Endodermal cell (in vitro differentiated cells): Measurements from ENCODE around the gene PATZ1. TPM values are rescaled to one million over a fixed set of nuclear protein-coding genes. Genes with fewer than 3 reads are reported as not detected.
A peak's percentile ranks its signal among the peaks of the same experiment; 100 is the strongest.

Experiments
- DNase-seq: peaks from one replicate; pipeline ENCODE4 v3.0.0-alpha.2; 2017
- H3K27ac ChIP-seq: 2 replicates; pipeline ENCODE4 v1.5.1; 2013; ENCODE audit warnings: mild to moderate bottlenecking, low read depth, low read length, moderate library complexity
- H3K27me3 ChIP-seq: 2 replicates; pipeline ENCODE4 v1.6.1; 2013; ENCODE audit warnings: mild to moderate bottlenecking, low read length, moderate library complexity; ENCODE audit not compliant: insufficient read depth, control insufficient read depth, poor library complexity, severe bottlenecking
- H3K36me3 ChIP-seq: 2 replicates; pipeline ENCODE4 v1.7.0; 2013; ENCODE audit warnings: mild to moderate bottlenecking, low read length, moderate library complexity; ENCODE audit not compliant: control insufficient read depth, insufficient read depth
- H3K4me1 ChIP-seq: one replicate; pipeline ENCODE4 v1.7.0; 2013; ENCODE audit warnings: low read length; ENCODE audit not compliant: control insufficient read depth, insufficient read depth
- H3K4me3 ChIP-seq: 2 replicates; pipeline ENCODE4 v1.5.1; 2013; ENCODE audit warnings: mild to moderate bottlenecking, low read length, moderate library complexity
- H3K9ac ChIP-seq: 2 replicates; pipeline ENCODE4 v1.6.1; 2013; ENCODE audit warnings: mild to moderate bottlenecking, low read length, moderate library complexity; ENCODE audit not compliant: poor library complexity, severe bottlenecking; ENCODE audit errors: extremely low read depth
- H3K9me3 ChIP-seq: 2 replicates; pipeline ENCODE4 v1.6.1; 2013; ENCODE audit warnings: mild to moderate bottlenecking, low read length, moderate library complexity; ENCODE audit not compliant: control insufficient read depth
- H3K27ac Mint-ChIP-seq: 2 replicates; pipeline ENCODE4 v1.8.0; 2020; ENCODE audit warnings: mixed read lengths
- H3K27me3 Mint-ChIP-seq: 2 replicates; pipeline ENCODE4 v1.8.0; 2021; ENCODE audit warnings: mild to moderate bottlenecking, mixed read lengths; ENCODE audit not compliant: insufficient read depth
- H3K36me3 Mint-ChIP-seq: 2 replicates; pipeline ENCODE4 v1.8.0; 2020; ENCODE audit warnings: low read depth, mixed read lengths
- H3K4me1 Mint-ChIP-seq: 2 replicates; pipeline ENCODE4 v1.8.0; 2020; ENCODE audit warnings: mixed read lengths
- H3K4me3 Mint-ChIP-seq: 2 replicates; pipeline ENCODE4 v1.8.0; 2020; ENCODE audit warnings: mild to moderate bottlenecking, moderate library complexity, mixed read lengths
- H3K9me3 Mint-ChIP-seq: 2 replicates; pipeline ENCODE4 v1.8.0; 2020; ENCODE audit warnings: mild to moderate bottlenecking, mixed read lengths
- WGBS, 2 experiments: methylation state at CpG; one replicate each; pipeline versions ENCODE4 v1.1.5 to v1.1.7; 2013; ENCODE audit warnings: missing lambda C conversion rate in 2 of 2, mixed read lengths in 1 of 2; ENCODE audit not compliant: insufficient coverage in 1 of 2, insufficient read length in 1 of 2; 5-methylcytosine and 5-hydroxymethylcytosine counted together
- total RNA-seq, 2 donors: library from RNA; stranded (reverse); fragmentation: NEBNext Ultra II Directional in 1 of 2; extraction: Animal tissue kit (Norgen Biotek cat#: 25700) in 1 of 2; gene quantifications; 2 replicates in 1 of 2; 3 replicates in 1 of 2; pipeline ENCODE4 v1.2.1, GENCODE V29; 2021
- TF ChIP-seq, protein P1 (sequence below): fragments of 200-600 bp; sonication (generic); conservative IDR thresholded peaks from 2 replicates; pipeline ENCODE4 v1.5.0; 2021; ENCODE audit warnings: antibody characterized with exemption, mild to moderate bottlenecking

The PATZ1 gene
- total RNA-seq, 2 donors from 2014 or later = 49.2 to 57.1 TPM

DNA sequence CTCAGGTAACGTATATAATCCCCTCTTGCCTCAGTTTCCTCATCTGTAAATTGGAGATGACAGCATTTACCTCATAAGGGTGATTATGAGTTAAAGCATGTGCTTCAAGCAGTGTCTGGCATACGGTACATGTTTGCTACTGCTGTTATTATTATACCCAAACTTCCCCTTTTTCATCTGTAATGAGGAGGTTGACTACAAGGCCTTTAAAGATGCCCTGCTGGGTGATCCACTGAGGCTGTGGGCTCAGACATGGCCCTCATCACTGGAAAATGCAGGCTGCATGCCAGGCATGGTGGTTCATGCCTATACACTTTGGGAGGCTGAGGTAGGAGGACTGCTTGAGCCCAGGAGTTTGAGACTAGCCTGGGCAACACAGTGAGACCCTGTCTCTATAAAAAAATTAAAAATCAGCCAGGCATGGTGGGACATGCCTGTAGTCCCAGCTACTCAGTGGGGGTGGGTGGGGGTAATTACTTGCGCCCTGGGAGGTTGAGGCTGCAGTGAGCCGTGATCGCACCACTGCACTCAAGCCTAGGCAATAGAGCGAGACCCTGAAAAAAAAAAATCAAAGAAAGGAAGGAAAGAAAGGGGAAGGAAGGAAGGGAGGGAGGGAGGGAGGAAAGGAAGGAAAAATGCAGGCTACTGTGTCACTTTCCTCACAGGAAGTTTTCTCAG, 58.2 kb downstream of the PATZ1 start:
- H3K4me3 Mint-ChIP-seq = no peak overlapping the region
- Histone ChIP-seq H3K36me3 (no peaks in the 10 kb centered on the region), H3K9me3 (no peaks in the 10 kb centered on the region), H3K27ac (no peak overlapping the region), H3K27me3 (peaks cover 34% of the 10 kb centered on the region), H3K4me1 (no peaks in the 10 kb centered on the region), H3K4me3 (no peak overlapping the region), H3K9ac (no peak overlapping the region)
- H3K9me3 Mint-ChIP-seq = no peaks in the 10 kb centered on the region
- WGBS, 2 experiments = 82 to 92% methylated on average over 3 to 6 of the region's 6 CpGs
- peaks cover 20% of the 10 kb centered on the region for H3K27me3 Mint-ChIP-seq
- no peaks in the 10 kb centered on the region for H3K36me3 Mint-ChIP-seq
- TF ChIP-seq, protein P1, sequence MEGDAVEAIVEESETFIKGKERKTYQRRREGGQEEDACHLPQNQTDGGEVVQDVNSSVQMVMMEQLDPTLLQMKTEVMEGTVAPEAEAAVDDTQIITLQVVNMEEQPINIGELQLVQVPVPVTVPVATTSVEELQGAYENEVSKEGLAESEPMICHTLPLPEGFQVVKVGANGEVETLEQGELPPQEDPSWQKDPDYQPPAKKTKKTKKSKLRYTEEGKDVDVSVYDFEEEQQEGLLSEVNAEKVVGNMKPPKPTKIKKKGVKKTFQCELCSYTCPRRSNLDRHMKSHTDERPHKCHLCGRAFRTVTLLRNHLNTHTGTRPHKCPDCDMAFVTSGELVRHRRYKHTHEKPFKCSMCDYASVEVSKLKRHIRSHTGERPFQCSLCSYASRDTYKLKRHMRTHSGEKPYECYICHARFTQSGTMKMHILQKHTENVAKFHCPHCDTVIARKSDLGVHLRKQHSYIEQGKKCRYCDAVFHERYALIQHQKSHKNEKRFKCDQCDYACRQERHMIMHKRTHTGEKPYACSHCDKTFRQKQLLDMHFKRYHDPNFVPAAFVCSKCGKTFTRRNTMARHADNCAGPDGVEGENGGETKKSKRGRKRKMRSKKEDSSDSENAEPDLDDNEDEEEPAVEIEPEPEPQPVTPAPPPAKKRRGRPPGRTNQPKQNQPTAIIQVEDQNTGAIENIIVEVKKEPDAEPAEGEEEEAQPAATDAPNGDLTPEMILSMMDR = no peak
- peaks cover 18% of the 10 kb centered on the region for H3K4me1 Mint-ChIP-seq
- no peak for DNase-seq
- H3K27ac Mint-ChIP-seq = no peak overlapping the region

DNA sequence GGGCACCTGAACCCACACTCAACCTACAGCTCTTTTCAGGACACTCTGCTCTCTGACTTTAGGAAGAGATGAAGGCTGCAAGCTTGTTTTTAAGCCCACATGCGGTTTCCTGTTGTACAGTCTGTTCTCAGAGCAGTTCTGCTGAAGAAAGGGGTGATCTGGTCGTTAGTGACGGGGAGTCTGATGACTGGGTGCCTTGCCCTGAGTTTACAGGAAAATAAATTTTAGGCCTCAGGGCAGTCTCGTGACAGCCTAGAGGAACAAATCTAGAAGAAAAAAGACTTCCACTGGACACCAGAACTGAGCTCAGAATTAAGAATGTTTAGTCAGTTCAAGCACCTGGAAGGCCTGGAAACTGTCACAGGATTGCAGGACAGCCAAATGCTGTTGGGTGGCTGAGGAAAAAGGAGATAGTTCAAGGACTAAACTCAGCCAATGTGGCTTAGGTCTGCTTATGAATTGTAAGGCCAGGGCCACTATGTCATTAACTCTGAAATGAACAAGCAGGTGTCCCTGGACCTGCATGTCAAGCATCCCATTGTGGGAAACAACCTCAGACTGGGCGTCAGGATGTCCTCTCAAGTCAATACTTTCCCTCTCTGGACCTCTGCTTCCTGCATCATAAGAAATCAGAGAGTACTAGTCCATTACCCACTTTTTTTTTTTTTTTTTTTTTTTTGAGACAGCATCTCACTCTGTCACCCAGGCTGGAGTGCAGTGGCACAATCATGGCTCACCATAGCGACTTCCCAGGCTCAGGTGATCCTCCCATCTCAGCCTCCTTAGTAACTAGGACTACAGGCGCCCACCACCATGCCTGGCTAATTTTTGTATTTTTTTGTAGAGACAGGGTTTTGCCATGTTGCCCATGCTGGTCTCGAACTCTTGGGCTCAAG, 59.5 kb downstream of the PATZ1 start:
- Mint-ChIP-seq H3K27me3 (peaks cover 18% of the 10 kb centered on the region), H3K4me1 (peaks cover 8% of the 10 kb centered on the region), H3K4me3 (no peak overlapping the region), H3K9me3 (no peaks in the 10 kb centered on the region), H3K36me3 (no peaks in the 10 kb centered on the region), H3K27ac (no peak overlapping the region)
- Histone ChIP-seq H3K36me3 (no peaks in the 10 kb centered on the region), H3K4me1 (no peaks in the 10 kb centered on the region), H3K27ac (no peak overlapping the region), H3K4me3 (no peak overlapping the region), H3K27me3 (peaks cover 31% of the 10 kb centered on the region), H3K9me3 (no peaks in the 10 kb centered on the region), H3K9ac (no peak overlapping the region)
- TF ChIP-seq, protein P1 = no peak
- WGBS, 2 experiments = 92 to 95% methylated on average over 7 to 8 of the region's 8 CpGs
- no peak for DNase-seq

DNA sequence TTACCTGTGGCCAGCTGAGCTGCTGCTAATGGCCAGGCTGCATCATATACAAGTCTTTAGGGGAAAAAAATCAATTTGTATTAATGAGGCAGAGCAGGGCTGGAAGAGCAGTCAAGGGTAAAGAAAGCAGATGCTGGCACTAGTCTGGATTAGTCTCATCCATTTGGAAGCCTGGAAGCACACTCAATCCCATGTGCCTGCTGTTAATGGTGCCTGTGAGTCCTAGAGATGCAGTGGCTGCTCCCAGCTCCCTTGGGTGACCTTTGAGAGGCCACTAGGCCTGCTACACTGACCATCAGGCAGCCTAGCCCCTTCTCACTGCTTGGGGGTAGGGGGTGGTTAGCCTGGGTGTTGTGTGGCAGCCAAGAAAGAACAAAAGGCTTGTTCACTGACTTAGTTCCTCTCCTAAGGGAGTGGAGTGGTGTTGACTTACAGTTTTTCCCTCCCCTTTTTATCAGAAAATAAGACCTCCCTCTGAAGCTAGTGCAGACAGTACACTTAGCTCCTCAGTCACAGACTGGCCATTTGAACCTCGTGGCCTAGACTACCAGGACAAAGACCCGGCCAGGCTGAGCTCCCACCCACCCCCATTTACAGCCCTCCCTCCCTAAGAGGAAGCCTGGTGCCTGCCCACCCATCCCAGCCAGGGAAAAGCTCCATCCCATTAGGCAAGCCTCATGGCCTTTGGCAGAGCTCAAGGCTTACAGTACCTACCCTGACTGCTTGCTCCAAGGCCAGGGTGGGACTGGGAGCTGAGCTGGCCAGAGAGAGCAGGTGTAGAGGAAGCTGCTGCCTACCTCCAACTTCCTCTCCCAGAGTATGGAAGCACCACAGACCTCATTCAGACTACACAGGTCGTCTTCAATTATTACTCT, 61.6 kb downstream of the PATZ1 start:
- no peak overlapping the region for H3K27ac Mint-ChIP-seq
- WGBS, 2 experiments = 64 to 88% methylated on average over 1 to 3 of the region's 3 CpGs

More for the DNA sequence above, 61.6 kb downstream of the PATZ1 start:
- Histone ChIP-seq H3K4me1 (no peaks in the 10 kb centered on the region), H3K36me3 (no peaks in the 10 kb centered on the region), H3K27me3 (peaks cover 12% of the 10 kb centered on the region), H3K9me3 (no peaks in the 10 kb centered on the region), H3K9ac (no peak overlapping the region), H3K4me3 (no peak overlapping the region), H3K27ac (peak overlapping the region; percentile 66)
- no peaks in the 10 kb centered on the region for H3K9me3 Mint-ChIP-seq
- no peaks in the 10 kb centered on the region for H3K36me3 Mint-ChIP-seq
- no peak for DNase-seq
- no peak overlapping the region for H3K4me3 Mint-ChIP-seq
- peaks cover 6% of the 10 kb centered on the region for H3K4me1 Mint-ChIP-seq
- H3K27me3 Mint-ChIP-seq = peaks cover 4% of the 10 kb centered on the region
- TF ChIP-seq, protein P1 = no peak
